ENCODE measurements around the gene ARL5A. TPM values are rescaled to one million over a fixed set of nuclear protein-coding genes. Genes with fewer than 3 reads are reported as not detected.

Gene ARL5A
- total RNA-seq, 2 donors from 2014 or later, result 32.0 to 46.5 TPM

- H3K9me3 ChIP-seq, result no peaks in the 10 kb centered on the region
- H3K27me3 ChIP-seq, result no peaks in the 10 kb centered on the region
- H3K9ac ChIP-seq (ENCODE audit: low read depth in 2 of 2, low read length in 2 of 2), result no peak overlapping the region
- intact Hi-C loops (cut with DNase I), result no loop called here
- no peaks in the 10 kb centered on the region for H3K36me3 ChIP-seq
- H3K4me1 ChIP-seq, result no peaks in the 10 kb centered on the region
- H3K4me3 ChIP-seq, result no peak overlapping the region
- TF ChIP-seq CTCF (IDR thresholded peaks at IDR 0.05), result no peak
- DNase-seq, result no peak
- H3K27ac ChIP-seq, result no peak overlapping the region
These were observed 69.5 kb downstream of the ARL5A start for GRCh38 chr2:151758744-151759143.

GRCh38 chr2:151757861-151758260 is 70.4 kb downstream of the ARL5A start:
- no peak overlapping the region for H3K4me3 ChIP-seq
- intact Hi-C loops (cut with DNase I), result no loop called here
- no peak for DNase-seq
- no peaks in the 10 kb centered on the region for H3K4me1 ChIP-seq
- TF ChIP-seq CTCF (IDR thresholded peaks at IDR 0.05), result no peak
- H3K9me3 ChIP-seq, result no peaks in the 10 kb centered on the region
- no peak overlapping the region for H3K27ac ChIP-seq
- H3K27me3 ChIP-seq, result no peaks in the 10 kb centered on the region
- H3K36me3 ChIP-seq, result no peaks in the 10 kb centered on the region
- no peak overlapping the region for H3K9ac ChIP-seq (ENCODE audit: low read depth in 2 of 2, low read length in 2 of 2)

GRCh38 chr2:151756820-151757219 is 71.4 kb downstream of the ARL5A start:
- Histone ChIP-seq H3K27ac (no peak overlapping the region), H3K4me3 (no peak overlapping the region), H3K36me3 (no peaks in the 10 kb centered on the region), H3K9ac (ENCODE audit: low read depth in 2 of 2, low read length in 2 of 2) (no peak overlapping the region), H3K27me3 (no peaks in the 10 kb centered on the region), H3K9me3 (no peaks in the 10 kb centered on the region), H3K4me1 (no peaks in the 10 kb centered on the region)
- no peak for DNase-seq
- intact Hi-C loops (cut with DNase I), result no loop called here
- TF ChIP-seq CTCF (IDR thresholded peaks at IDR 0.05), result no peak

DNA sequence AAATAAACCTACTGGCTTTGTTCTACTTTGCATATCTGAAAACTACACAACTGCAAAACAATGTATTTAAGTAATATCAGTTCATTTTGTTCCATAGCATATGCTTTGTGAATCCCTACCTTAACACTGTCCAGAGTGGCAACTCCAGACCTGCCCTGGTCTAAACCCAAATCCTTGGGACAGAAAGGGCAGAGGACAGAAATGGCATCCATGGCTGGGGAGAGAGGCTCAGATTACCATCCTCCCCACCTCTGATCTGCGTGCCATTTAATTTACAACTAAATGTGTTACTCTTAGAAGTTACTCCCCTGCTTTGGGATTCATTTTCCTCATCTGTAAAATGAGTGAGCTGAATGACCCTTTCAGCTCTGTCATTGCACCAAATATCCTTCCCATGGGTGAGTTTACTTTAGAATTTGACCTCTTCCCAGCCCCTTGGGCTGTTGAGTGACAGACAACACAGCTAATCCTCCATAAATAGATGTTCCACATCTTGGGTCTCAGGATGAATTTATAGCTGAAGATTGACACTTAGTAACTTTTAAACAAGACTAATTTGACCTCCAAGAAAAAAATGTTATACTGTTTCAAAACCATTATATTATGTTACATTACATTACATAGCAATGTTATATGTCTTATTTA is 73.8 kb downstream of the ARL5A start:
- no peaks in the 10 kb centered on the region for H3K27me3 ChIP-seq
- no peaks in the 10 kb centered on the region for H3K4me1 ChIP-seq
- TF ChIP-seq CTCF (IDR thresholded peaks at IDR 0.05), result no peak
- intact Hi-C loops (cut with DNase I), result no loop called here
- H3K9ac ChIP-seq (ENCODE audit: low read depth in 2 of 2, low read length in 2 of 2), result no peak overlapping the region
- no peaks in the 10 kb centered on the region for H3K36me3 ChIP-seq
- no peak for DNase-seq
- H3K9me3 ChIP-seq, result no peaks in the 10 kb centered on the region
- H3K4me3 ChIP-seq, result no peak overlapping the region
- no peak overlapping the region for H3K27ac ChIP-seq

- H3K27me3 ChIP-seq, result no peaks in the 10 kb centered on the region
- no peaks in the 10 kb centered on the region for H3K4me1 ChIP-seq
- no peak overlapping the region for H3K9ac ChIP-seq (ENCODE audit: low read depth in 2 of 2, low read length in 2 of 2)
- no peak for TF ChIP-seq CTCF (IDR thresholded peaks at IDR 0.05)
- no peak overlapping the region for H3K4me3 ChIP-seq
- intact Hi-C loops (cut with DNase I), result no loop called here
- no peak for DNase-seq
- H3K36me3 ChIP-seq, result no peaks in the 10 kb centered on the region
- no peak overlapping the region for H3K27ac ChIP-seq
- H3K9me3 ChIP-seq, result no peaks in the 10 kb centered on the region
These were observed 74.7 kb downstream of the ARL5A start for GRCh38 chr2:151753540-151753939.

Other genes with a start within 250 kb of the ARL5A start
- gene NEB, start 93.9 kb downstream of the ARL5A start, total RNA-seq, result 1 to 10 TPM in 1 of 2 donors, under 1 TPM in 1; 0.89 to 1.0 TPM